GM19467 (cell line): ENCODE data around the gene CEBPG.

Experiments used
- ATAC-seq: cut with Tn5 transposase; IDR thresholded peaks from one replicate; pipeline ENCODE4 v1.9.1; 2021; ENCODE audit warnings: mild to moderate bottlenecking, moderate library complexity; ENCODE audit not compliant: unreplicated experiment

Gene CEBPG

DNA sequence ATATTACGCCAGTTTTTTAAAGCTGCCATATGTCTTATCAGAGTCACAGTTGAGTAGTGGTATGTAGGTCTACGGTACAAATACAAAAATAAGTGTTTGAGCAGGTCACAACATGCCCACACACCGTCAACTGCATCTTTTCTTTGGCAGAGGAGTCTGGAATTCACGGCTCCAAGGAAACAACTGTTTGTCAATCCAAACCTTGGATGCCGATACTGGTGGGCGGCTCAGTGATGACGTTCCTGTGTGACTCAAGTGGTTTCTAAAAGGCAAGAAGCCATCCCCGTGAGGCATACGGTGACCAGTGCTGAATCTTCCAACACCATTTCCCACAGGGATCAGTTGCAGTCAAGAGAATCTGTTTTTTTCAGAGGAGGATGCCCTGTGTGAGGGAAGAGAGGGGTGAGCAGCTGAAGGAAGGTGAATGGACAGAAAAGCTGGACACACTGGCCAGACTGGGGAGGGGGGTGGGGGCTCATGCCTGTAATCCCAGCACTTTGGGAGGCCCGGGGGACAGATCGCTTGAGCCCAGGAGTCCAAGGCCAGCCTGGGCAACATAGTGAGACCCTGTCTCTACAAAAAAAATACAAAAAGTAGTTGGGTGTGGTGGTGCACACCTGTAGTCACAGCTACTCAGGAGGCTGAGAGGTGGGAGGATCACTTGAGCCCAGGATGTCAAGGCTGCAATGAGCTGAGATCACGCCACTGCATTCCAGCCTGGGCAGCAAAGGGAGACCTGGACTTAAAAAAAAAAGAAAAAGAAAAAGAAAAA is 22.8 kb upstream of the CEBPG start:
- ATAC-seq = no peak

DNA sequence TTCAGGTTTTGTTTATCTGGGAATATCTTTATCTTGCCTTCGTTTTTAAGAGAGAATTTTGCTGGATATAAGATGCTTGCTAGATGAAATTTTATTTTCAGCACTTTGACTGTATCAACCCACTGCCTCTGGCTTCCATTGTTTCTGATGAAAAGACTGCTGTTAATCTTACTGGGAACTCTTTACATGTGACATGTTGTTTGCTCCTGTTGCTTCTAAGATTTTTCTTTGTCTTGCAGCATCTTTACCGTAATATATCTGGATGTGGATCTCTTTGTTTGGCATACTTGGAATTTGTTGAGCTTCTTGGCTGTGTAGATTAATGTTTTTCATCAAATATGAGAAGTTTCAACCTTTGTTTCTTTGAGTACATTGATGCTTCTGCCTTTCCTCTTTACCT is 18.0 kb upstream of the CEBPG start:
- no peak for ATAC-seq

DNA sequence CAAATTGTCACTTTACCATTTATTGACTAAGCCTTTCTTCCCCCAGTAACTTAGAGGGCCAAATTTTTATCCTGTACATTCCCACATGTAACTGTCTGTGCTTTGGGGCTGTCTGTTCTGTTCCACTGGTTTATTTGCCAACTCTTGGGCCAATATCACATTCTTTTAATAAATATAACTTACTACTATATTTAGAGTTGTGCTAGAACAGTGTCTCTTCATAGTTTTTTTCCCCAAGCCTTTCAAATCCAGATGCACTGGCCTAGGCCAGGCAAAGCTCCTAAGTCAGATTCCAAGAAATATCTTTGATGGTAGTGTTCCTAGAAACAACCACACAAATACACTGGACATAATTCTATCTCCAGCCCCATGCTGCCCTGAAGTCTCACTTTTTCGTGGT is 16.0 kb upstream of the CEBPG start:
- ATAC-seq = no peak

DNA sequence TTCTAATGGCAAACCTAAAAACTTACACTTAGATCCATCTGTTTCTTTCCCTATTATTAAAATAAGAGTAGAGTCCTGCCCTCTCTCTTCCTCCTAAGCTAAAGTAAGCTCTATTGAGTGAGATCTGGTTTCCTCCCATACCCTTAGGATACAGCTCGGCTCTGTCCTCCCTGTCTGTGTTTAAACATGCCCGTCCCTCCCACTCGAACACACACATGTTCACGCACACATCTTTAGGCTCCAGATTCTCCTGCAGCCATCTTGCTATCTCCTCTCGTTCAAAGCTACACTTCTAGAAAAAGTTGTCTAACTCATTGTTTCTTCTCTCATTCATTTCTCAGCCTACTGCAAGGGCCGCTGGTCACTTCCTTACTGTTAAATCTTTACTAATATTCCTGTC is 15.1 kb upstream of the CEBPG start:
- no peak for ATAC-seq

DNA sequence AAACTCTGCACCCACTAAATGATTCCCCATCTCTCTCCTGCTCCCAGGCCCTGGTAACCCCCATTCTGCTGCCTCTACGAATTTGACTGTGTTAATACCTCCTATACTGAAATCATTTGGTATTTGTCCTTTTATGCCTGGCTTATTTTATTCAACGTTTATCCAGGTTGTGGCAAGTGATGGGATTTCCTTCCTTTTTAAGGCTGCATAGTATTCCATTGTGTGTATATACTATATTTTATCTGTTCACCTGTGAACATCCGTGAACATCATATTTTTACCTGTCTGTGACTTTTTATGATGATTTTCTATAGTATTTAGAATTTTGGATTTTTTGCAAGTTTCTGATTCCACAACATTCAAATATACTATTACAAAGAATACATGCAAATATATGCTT is 13.9 kb upstream of the CEBPG start:
- no peak for ATAC-seq

DNA sequence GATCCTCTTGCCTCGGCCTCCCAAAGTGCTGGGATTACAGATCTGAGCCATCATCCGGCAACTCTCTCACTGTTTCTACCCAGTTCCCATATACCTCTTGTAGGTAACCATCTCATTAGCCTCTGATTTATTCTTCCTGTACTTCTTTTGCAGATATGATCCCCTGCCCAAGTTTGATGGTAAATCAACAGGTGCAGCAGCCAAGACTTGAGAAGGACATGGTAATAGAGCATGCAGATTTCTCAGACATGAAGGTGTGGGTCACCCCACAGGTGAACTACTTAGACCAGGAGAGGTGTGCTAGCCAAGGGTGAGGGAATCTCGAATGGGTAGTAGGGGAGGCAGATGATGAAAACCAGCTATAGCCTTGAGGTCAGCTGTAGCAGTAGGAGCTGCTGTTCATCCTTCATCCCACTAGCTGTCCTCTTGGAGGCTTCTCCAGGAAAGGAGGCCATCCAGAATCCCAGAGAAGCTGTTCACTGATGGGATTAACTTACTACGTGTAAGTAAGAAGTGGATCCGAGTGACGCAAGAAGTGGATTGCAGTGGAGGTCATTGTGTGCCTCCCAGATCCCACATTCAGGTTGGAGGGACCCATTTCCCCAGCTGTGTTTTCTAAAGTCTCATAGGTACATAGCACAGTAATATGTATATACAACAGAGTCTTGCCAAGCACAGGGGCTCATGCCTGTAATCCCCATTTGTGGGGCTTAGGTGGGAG is 10.8 kb upstream of the CEBPG start:
- ATAC-seq = no peak

DNA sequence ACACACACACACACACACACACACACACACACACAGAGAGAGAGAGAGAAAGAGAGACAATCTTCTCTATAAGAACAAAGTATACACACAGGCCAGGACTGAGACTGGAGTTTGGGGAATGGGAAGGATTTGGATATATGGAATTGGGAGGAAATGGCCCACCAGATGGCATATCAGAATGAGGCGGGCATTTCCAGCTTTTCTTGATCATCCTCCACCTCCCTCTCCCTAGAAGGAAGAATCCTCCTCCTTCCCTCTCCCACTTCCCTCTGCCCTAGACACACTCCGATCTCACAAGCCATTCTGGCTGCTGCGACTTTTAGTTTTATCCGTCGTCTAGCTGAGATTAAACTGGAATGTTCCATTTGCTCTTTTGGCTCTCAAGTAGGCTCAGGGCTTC is 10.0 kb upstream of the CEBPG start:
- no peak for ATAC-seq

DNA sequence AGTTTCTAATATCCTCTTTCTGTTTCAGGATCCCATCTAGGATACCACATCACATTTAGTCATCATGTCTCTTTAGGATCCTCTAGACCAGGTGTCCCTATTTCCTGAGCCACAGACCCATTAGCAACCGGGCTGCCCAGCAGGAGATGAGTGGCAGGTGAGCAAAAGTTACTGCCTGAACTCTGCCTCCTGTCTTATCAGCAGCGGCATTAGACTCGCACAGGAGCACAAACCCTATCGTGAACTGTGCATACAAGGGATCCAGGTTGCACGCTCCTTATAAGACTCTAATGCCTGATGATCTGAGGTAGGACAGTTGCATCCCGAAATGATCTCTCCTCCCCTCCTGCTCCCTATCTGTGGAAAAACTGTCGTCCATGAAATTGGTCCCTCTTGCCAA is 7.8 kb upstream of the CEBPG start:
- no peak for ATAC-seq

DNA sequence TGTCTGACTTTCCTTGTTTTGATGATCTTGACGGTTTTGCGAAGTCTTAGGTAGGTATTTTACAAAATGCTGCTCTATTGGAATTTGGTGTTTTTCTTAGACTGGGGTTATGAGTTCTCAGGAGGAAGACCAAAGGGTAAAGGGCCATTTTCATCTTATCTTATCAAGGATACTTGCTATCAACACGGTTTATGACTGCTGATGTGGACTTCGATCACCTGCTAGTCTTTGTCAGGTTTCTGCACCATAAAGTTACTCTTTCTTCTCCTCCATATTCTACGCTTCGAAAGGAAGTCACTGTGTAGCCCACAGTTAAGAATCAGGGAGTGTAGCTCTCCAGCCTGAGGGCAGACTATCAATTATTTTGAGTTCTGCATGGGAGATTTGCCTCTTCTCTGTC is 7.4 kb upstream of the CEBPG start:
- ATAC-seq = no peak

DNA sequence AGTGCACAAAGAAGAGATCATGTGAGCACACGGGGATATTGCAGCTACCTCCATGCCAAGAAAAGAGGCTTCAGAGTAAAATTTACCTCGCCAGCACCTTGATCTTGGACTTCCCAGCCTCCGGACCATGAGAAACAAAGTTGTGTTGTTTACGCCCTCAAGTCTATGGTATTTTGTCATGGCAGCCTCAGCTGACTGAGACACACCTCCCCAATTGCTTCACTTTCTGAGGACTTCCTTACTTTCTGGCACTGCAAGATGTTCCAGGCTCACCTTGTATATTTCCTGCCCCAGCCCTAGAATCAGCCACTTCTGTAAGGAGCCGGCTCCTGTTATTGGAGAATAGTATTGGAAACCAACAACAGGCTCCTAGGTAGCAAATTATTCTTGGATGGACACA is 6.6 kb upstream of the CEBPG start:
- no peak for ATAC-seq

DNA sequence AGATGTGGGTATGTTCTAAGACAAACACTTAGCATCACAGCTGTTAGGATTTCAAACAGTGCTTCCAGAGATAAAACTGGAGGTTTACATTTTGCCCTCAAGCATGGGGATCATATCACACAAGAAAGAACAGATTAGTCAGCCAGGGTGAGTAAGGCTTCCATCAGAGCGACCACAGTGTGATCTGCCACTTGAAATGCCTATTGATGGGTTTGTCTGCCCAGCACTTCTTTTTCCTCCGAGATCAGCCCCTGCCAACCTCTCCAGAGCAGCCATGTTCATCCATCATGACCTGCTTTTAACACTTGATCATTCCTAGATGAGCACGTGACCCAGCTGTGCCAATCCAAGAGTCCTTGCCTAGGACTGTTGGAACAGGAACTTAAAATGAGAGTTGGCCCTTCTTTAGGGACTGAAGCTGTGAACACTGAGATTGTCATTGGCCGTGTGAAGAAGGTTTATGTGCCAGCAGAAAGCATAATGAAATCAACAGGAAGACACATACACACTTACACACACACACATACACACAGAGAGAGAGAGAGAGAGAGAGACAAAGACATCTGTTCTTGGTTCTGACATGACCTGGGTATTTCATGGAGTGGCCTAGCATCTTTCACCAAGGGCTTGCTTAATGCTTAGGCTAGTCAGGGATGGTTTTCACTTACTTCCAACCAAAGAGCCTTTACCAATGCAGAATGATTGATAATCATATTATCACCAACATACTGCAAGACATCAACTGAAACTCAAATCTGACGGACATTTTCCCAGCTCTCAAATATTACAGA is 5.2 kb upstream of the CEBPG start:
- no peak for ATAC-seq

DNA sequence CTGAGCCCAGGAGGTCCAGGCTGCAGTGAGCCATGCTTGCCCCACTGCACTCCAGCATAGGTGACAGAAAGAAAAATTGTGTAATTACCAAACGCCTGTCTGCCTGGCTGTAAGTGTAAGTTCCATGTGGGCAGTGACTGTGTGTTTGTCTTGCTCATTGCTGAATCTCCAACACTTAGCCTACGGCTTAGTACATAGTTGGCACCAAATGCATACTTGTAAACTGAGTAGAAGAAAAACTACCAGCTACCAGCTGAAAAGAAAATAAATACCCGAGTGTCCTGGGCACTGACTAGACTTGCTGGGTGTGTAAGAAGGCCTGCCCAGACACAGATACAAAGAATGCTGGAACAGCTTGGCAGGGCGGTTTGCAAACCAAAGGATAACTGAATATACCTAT is 2.7 kb upstream of the CEBPG start:
- no peak for ATAC-seq

DNA sequence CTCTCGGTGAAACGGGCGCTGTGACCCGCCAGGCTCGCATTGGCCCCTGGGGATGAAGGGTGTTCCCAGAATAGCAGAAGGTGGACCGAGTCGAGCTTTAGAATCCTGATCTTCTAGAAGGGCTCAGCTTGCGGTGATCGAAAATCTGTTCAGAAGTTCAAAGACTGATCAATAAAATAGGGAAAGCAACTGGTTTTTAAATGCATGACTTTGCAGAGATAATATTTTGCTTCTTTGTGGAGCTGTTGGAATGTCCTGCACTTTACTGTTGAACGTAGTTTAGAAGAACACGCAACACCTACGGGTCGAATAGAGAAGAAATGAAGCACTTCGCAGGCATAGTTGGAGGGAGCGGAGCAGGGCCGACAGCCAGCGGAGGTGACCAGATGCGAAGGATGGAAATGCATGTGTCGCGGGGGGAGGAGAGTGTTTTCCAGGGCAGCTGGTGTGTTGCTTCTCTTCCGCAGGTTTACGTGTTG is 766 bp downstream of the CEBPG start:
- ATAC-seq = no peak

DNA sequence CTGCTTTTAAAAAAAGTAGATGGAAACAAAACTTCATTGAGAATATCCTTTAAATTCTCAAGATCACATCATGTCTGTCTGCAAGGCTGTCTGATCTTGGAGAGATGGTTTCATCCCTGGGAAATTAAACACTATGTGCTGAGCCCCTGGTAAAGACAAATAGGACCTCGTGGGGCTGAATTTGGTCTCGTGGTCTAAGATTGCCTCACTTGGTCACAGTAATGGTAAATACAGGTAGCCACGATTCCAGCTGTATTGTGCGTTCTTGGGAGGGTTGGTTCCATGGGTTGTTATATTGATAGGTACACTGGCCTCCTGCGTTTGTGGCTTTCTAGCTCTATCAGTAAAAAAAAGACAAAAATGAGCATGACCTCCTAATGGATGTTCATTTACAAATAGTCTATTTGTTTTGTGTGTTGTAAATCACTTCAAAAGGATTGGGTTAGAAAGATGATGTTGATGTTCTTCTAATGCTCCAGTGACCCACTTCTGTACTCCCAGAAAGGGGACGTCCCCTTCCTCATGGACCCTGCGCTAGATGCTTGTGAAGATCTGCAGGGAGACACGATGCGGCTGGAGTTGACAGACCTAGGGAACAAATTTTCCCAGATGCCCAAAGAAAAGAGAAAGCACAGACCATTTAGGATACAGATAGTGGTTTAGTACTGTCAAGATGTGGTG is 1.8 kb downstream of the CEBPG start:
- no peak for ATAC-seq

DNA sequence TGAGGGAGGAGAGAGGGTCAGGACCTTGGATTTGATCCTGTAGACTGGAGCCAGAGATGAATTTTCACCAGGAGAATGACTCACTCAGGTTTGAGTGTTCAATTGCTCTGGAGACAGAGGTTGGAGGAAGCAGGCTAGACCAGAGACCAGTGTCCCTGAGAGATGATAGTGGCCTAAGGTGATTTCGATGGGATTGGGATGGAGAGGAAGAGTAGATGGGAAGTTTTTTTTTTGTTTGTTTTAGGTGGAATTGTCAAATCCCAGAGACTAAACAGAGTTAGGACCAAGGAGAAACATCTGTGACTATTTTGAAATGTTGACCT is 2.3 kb downstream of the CEBPG start:
- ATAC-seq = no peak

DNA sequence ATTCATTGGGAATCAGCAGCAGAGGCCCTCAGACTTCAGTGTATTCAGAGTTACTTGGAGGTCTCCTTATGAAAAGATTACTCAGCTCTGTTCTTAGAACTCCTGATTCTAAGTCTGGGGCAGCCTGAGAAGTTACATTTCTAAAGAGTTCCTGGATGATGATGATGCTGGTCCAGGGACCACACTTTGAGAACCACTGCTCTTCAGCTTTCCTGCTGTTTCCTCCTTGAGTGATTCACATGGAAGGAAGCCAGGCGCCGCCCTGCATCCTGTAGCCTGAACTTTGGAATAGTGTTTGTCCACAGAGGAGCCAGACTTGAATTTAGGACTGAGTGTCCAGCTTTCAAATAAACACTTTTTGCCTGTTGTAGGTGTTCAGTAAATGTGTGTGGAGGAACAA is 2.9 kb downstream of the CEBPG start:
- ATAC-seq = no peak

DNA sequence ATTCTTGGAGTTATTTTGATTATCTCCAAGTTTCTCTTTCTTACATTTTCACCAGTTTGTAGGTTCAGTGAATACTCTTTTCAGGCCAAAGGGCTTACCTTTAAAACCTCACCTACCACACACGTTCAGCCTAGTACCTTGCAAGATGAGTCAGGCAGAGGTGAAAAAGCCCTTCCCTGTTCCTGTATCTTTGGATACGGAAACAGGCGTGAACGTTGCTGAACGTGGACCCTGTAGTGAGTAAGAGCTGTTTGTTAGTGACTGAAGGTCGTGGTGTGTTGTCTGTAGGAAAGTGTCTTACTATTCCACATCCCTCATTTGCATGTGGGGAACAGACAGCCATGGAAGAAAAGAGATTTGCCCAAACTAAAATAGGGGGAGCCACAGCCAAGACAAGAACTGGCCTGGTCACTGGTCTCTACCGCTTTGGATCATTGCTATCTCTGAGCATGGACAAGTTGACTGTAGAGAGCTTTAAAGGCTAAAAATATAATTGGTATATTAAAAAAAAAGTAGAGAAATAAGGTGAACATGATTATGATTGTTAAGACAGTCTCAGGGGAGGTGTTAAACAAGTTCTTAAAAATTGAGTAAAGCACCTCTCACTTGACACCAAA is 3.5 kb downstream of the CEBPG start:
- ATAC-seq = no peak

DNA sequence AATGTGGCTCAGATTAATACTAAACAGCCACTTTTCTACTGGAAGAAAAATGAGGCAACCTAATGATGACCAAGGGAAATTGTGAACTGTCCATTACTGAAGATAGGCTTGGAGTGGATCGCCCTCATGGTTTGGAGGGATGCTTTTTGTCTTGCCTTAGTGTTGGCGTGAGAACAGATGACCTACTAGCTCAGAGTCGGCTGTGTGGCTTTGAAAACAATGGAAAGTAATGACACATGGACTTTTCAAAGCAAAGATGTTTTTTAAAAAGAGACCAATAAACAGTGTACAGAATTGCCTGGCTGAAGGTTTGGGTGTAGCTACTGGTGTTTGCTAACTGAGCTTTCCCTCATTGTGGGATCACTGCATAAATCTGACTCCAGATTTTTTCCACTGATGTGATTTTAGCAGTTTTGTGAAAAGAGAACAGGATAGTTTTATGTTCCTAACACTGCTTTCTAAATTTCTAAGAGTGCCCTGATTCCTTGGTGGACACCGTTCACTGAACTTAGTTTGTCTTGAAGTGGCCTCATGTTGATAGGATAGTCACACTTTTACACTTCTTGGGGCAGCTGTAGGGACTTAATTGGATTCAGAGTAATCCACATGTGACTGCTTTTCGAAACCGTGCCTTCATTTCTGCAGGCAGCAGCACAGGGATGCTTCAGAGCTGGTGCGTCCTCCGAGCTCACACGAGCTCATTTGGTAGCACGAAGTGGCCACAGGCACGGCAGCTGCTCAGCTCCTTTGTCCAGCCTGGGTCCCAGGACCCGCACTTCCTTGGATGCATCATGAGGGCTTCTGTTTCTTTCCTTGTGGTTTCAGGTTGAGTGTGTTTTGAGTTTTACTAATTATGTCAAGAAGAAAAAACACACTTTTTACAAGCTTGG is 4.3 kb downstream of the CEBPG start:
- no peak for ATAC-seq

DNA sequence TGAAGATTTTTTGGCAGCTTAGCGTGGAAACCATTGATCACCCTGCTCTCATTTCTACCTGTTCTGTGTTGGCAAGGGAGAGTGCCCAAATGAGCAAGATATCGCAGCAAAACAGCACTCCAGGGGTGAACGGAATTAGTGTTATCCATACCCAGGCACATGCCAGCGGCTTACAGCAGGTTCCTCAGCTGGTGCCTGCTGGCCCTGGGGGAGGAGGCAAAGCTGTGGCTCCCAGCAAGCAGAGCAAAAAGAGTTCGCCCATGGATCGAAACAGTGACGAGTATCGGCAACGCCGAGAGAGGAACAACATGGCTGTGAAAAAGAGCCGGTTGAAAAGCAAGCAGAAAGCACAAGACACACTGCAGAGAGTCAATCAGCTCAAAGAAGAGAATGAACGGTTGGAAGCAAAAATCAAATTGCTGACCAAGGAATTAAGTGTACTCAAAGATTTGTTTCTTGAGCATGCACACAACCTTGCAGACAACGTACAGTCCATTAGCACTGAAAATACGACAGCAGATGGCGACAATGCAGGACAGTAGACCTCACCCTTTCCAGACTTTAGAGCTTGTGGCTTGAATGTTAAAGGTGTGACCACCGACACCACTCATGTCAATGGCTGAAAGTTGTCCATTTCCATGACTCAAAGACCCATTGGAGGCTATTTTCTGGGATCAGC is 5.8 kb downstream of the CEBPG start:
- ATAC-seq = no peak
